Smooth muscle cell (in vitro differentiated cells): ENCODE data around the gene KNDC1. TPM values are rescaled to one million over a fixed set of nuclear protein-coding genes. Genes with fewer than 3 reads are reported as not detected.

Experiments used
- DNase-seq: peaks from one replicate; lab custom pipeline; 2025; ENCODE audit not compliant: unreplicated experiment; lab: John Stamatoyannopoulos, UW
- H2AFZ ChIP-seq: fragments of 200-600 bp; sonication (generic); 2 replicates; pipeline ENCODE4 v1.6.0; 2016; ENCODE audit warnings: antibody characterized with exemption, low read depth, mild to moderate bottlenecking
- H3F3A ChIP-seq: fragments of 200-600 bp; sonication (generic); 2 replicates; pipeline ENCODE4 v1.6.0; 2017; ENCODE audit warnings: antibody characterized with exemption, low read depth
- H3K27ac ChIP-seq: fragments of 200-600 bp; sonication (generic); 2 replicates; pipeline ENCODE4 v1.5.1; 2016; ENCODE audit warnings: low read depth, mild to moderate bottlenecking
- H3K27me3 ChIP-seq: fragments of 200-600 bp; sonication (generic); 2 replicates; pipeline ENCODE4 v1.6.1; 2016; ENCODE audit warnings: low read depth, mild to moderate bottlenecking
- H3K36me3 ChIP-seq: fragments of 200-600 bp; sonication (generic); 2 replicates; pipeline ENCODE4 v1.5.1; 2016; ENCODE audit warnings: low read depth
- H3K4me1 ChIP-seq: fragments of 200-600 bp; sonication (generic); 2 replicates; pipeline ENCODE4 v1.5.1; 2016; ENCODE audit warnings: low read depth
- H3K4me2 ChIP-seq: fragments of 200-600 bp; sonication (generic); 2 replicates; pipeline ENCODE4 v1.6.0; 2016; ENCODE audit warnings: mild to moderate bottlenecking
- H3K4me3 ChIP-seq: fragments of 200-600 bp; sonication (generic); 2 replicates; pipeline ENCODE4 v1.5.1; 2016; ENCODE audit warnings: mild to moderate bottlenecking
- H3K79me2 ChIP-seq: fragments of 200-600 bp; sonication (generic); 2 replicates; pipeline ENCODE4 v1.6.0; 2016; ENCODE audit warnings: low read depth, mild to moderate bottlenecking
- H3K9ac ChIP-seq: fragments of 200-600 bp; sonication (generic); 2 replicates; pipeline ENCODE4 v1.6.0; 2016; ENCODE audit warnings: low read depth
- H3K9me3 ChIP-seq: fragments of 200-600 bp; sonication (generic); replicated peaks from 2 replicates; pipeline ENCODE4 v1.5.1; 2016; ENCODE audit warnings: low read depth
- H4K20me1 ChIP-seq: fragments of 200-600 bp; sonication (generic); 2 replicates; pipeline ENCODE4 v1.6.0; 2016; ENCODE audit warnings: low read depth
- WGBS: methylation state at CpG from one replicate; pipeline ENCODE4 v1.1.7; 2016; ENCODE audit warnings: low lambda C conversion rate; 5-methylcytosine and 5-hydroxymethylcytosine counted together
- polyA plus RNA-seq: library from polyadenylated mRNA; unstranded; fragments of >200 nt; fragmentation: Nextera tagmentation; extraction: Ambion mirVana; gene quantifications from 2 replicates; pipeline ENCODE4 v1.2.1, GENCODE V29; 2016
- total RNA-seq: library from RNA; depleted of rRNA; stranded (reverse); fragments of >200 nt; gene quantifications from 2 replicates; pipeline ENCODE4 v1.2.3, GENCODE V29; 2014
- TF ChIP-seq, protein P1 (sequence below): fragments of 200-600 bp; sonication (generic); IDR thresholded peaks from 2 replicates; pipeline ENCODE4 v1.5.1; 2017; ENCODE audit warnings: borderline replicate concordance, mild to moderate bottlenecking, antibody characterized with exemption; ENCODE audit not compliant: insufficient read depth, poor library complexity, severe bottlenecking

Gene KNDC1
- total and polyA plus RNA-seq, 2 experiments from 2014 or later, result 2.3 to 3.1 TPM

DNA sequence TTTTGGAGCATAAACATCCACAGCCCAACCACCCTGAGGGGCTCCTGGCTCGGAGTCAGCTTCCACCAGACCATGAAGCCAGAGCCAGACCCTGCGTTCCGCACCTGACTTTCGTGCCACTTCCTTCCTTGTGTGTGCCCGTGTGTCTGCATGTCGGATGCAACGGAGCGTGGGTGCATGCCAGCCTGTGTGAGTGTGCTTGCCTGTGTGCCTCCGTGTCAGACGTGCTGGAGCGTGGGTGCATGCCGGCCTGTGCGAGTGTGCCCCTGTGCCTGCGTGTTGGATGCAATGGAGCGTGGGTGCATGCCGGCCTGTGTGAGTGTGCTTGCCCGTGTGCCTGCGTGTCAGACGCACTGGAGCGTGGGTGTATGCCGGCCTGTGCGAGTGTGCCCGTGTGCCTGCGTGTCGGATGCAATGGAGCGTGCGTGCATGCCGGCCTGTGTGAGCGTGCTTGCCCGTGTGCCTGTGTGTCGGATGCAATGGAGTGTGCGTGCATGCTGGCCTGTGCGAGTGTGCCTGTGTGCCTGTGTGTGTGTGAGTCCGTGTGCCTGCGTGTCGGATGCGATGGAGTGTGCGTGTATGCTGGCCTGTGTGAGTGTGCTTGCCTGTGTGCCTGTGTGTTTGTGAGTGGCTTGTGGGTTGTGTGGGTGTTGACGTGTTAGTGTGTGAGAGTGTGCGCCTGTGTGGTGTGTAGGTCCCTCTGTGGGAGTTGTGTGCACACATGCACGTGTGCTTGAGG is 28.1 kb upstream of the KNDC1 start:
- H3K9me3 ChIP-seq, result no peaks in the 10 kb centered on the region
- no peaks in the 10 kb centered on the region for H3K36me3 ChIP-seq
- no peak overlapping the region for H3K4me2 ChIP-seq
- no peak overlapping the region for H3K9ac ChIP-seq
- H3K4me1 ChIP-seq, result no peaks in the 10 kb centered on the region
- no peaks in the 10 kb centered on the region for H3F3A ChIP-seq
- WGBS, result 92% methylated on average over 41 of the region's 41 CpGs
- H3K4me3 ChIP-seq, result no peak overlapping the region
- TF ChIP-seq, protein P1, sequence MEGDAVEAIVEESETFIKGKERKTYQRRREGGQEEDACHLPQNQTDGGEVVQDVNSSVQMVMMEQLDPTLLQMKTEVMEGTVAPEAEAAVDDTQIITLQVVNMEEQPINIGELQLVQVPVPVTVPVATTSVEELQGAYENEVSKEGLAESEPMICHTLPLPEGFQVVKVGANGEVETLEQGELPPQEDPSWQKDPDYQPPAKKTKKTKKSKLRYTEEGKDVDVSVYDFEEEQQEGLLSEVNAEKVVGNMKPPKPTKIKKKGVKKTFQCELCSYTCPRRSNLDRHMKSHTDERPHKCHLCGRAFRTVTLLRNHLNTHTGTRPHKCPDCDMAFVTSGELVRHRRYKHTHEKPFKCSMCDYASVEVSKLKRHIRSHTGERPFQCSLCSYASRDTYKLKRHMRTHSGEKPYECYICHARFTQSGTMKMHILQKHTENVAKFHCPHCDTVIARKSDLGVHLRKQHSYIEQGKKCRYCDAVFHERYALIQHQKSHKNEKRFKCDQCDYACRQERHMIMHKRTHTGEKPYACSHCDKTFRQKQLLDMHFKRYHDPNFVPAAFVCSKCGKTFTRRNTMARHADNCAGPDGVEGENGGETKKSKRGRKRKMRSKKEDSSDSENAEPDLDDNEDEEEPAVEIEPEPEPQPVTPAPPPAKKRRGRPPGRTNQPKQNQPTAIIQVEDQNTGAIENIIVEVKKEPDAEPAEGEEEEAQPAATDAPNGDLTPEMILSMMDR, result no peak
- no peak for DNase-seq
- H3K79me2 ChIP-seq, result no peaks in the 10 kb centered on the region
- no peaks in the 10 kb centered on the region for H3K27me3 ChIP-seq
- H3K27ac ChIP-seq, result no peak overlapping the region
- no peaks in the 10 kb centered on the region for H4K20me1 ChIP-seq
- no peak overlapping the region for H2AFZ ChIP-seq

DNA sequence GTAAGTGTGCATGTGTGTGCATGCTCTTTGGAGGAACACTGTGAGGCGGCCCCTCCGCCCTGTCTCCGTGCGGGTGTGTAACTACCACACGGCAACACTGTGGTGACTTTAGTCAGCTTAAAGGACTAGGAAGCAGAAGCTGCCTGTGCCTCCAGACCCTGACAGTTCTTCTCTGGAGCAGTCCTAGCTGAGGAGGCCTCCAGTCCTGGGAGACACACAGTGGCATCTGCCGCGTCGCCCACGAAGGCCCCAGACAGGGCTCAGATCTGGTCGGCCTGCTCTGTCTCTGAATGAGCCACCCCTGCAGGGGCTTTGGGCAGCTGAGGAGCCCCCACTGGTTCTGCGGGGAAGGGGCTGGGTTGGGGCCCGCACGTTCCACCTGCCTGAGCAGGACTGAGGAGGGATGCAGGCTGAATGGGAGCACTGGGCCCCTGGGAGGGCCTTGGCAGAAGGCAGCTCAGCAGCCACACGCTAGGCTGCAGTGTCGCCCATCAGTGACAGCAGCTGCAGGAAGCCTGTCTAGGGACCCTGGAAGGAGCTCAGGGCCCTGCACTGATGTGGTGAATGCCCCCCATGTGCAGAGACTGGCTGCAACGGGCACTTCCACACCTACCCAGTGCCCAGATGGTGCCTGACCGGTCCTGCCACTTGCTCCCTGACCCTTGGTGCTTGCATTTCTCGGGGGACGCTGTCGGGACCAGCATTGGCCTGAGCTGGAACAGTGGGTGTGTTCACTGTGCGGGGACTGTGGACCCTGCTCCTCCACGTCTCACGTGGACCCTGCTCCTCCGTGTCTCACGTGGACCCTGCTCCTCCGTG is 27.3 kb upstream of the KNDC1 start:
- no peak overlapping the region for H3K9ac ChIP-seq
- no peaks in the 10 kb centered on the region for H3K79me2 ChIP-seq
- H3F3A ChIP-seq, result no peaks in the 10 kb centered on the region
- no peak for DNase-seq
- no peak overlapping the region for H3K27ac ChIP-seq
- H3K4me2 ChIP-seq, result no peak overlapping the region
- H3K4me1 ChIP-seq, result no peaks in the 10 kb centered on the region
- H2AFZ ChIP-seq, result no peak overlapping the region
- no peaks in the 10 kb centered on the region for H3K9me3 ChIP-seq
- H3K36me3 ChIP-seq, result no peaks in the 10 kb centered on the region
- WGBS, result 89% methylated on average over 26 of the region's 26 CpGs
- TF ChIP-seq, protein P1, result no peak
- H3K27me3 ChIP-seq, result no peaks in the 10 kb centered on the region
- H4K20me1 ChIP-seq, result no peaks in the 10 kb centered on the region
- H3K4me3 ChIP-seq, result no peak overlapping the region

DNA sequence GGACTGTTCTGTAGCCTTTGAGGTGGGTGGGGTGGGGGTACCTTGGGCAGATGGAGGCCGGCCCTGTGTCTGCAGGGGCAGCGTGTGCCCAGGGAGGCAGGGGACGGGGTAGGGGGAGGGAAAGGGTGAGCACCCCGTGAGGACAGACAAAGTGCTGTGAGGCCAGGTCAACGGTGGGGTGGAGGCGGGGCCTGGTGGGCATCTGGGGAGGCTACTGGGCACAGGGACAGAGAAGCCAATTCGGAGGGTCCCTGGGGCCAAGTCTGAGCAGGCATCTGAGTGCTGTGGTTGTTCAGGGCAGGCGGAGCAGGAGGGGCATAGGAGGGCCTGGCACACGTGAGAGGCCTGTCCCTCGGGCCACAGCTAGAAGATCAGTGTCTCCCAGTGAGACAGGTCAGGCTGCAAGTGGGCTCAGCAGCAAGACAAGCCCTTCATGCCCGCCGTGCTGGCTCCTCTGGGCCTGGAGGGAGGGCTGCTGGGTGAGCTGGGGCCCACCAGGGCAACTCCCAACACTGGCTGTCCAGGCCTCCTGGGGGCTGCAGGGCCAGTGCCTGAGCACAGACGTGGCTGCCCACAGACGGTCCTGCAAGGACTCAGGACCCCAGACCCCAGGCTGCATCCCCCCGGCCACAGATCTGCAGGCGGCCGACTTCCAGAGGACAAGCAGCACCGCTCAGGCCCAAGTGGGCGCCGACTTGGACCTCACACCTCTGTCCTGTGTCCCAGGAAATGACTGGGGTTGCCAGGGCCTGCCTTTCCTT is 26.4 kb upstream of the KNDC1 start:
- no peak for DNase-seq
- Histone ChIP-seq H3K4me1 (no peaks in the 10 kb centered on the region), H3K27me3 (no peaks in the 10 kb centered on the region), H3K4me3 (no peak overlapping the region), H4K20me1 (no peaks in the 10 kb centered on the region), H2AFZ (no peak overlapping the region), H3K4me2 (no peak overlapping the region), H3K36me3 (no peaks in the 10 kb centered on the region), H3K9me3 (no peaks in the 10 kb centered on the region), H3K9ac (no peak overlapping the region), H3K79me2 (no peaks in the 10 kb centered on the region), H3K27ac (no peak overlapping the region), H3F3A (no peaks in the 10 kb centered on the region)
- WGBS, result 92% methylated on average over 20 of the region's 20 CpGs
- TF ChIP-seq, protein P1, result no peak
